Caco-2 (cell line): Measurements from ENCODE around the gene GRIA1. TPM values are rescaled to one million over a fixed set of nuclear protein-coding genes. Genes with fewer than 3 reads are reported as not detected.

Source experiments
- BruUV-seq: library from RNA; stranded (reverse); fragments of 400-500 nt; replicated peaks from 2 replicates; lab custom pipeline; 2021; lab: Mats Ljungman, UMichigan
- CTCF ChIA-PET: fragments of 300-600 bp; sonication (Branson Sonifier 250); formaldehyde crosslinking; loops from one replicate; lab custom pipeline; 2022; ENCODE audit warnings: antibody characterized with exemption; lab: Charles Lee
- POLR2A ChIA-PET: fragments of 300-600 bp; sonication (Branson Sonifier 250); formaldehyde crosslinking; loops from one replicate; lab custom pipeline; 2022; ENCODE audit warnings: antibody characterized with exemption; lab: Charles Lee
- DNase-seq, 2 experiments: peaks; one replicate each; pipeline versions ENCODE4 v3.0.0 to v3.0.0-alpha.2; 2020 to 2022
- H3K27me3 ChIP-seq: replicated peaks from 2 replicates; pipeline ENCODE4 v1.6.0; 2011; ENCODE audit warnings: low read length; ENCODE audit not compliant: control insufficient read depth, insufficient read depth
- H3K36me3 ChIP-seq: 2 replicates; pipeline ENCODE4 v1.5.1; 2011; ENCODE audit warnings: low read length; ENCODE audit not compliant: control insufficient read depth, insufficient read depth
- H3K4me1 ChIP-seq: fragments of 250-450 bp; sonication (Bioruptor Pico); 2 replicates; pipeline ENCODE4 v1.5.1; 2020; ENCODE audit warnings: mild to moderate bottlenecking
- H3K4me3 ChIP-seq: 2 replicates; pipeline ENCODE4 v1.5.1; 2011; ENCODE audit warnings: low read depth, mild to moderate bottlenecking, control low read depth, low read length
- H3K9me3 ChIP-seq: fragments of 250-450 bp; sonication (Bioruptor Pico); 2 replicates; pipeline ENCODE4 v1.5.1; 2020; ENCODE audit warnings: mild to moderate bottlenecking, moderate library complexity
- H3K27ac Mint-ChIP-seq: one replicate; pipeline ENCODE4 v1.8.0; 2022; ENCODE audit warnings: mixed read lengths; ENCODE audit not compliant: unreplicated experiment
- H3K27me3 Mint-ChIP-seq: one replicate; pipeline ENCODE4 v1.8.0; 2022; ENCODE audit warnings: mixed read lengths; ENCODE audit not compliant: insufficient read depth, unreplicated experiment
- H3K36me3 Mint-ChIP-seq: one replicate; pipeline ENCODE4 v1.8.0; 2022; ENCODE audit warnings: mild to moderate bottlenecking, mixed read lengths; ENCODE audit not compliant: insufficient read depth, unreplicated experiment
- H3K4me1 Mint-ChIP-seq: one replicate; pipeline ENCODE4 v1.8.0; 2022; ENCODE audit warnings: low read depth, mixed read lengths; ENCODE audit not compliant: unreplicated experiment
- H3K4me3 Mint-ChIP-seq: one replicate; pipeline ENCODE4 v1.8.0; 2022; ENCODE audit warnings: mild to moderate bottlenecking, moderate library complexity, mixed read lengths; ENCODE audit not compliant: unreplicated experiment
- H3K9me3 Mint-ChIP-seq: one replicate; pipeline ENCODE4 v1.8.0; 2022; ENCODE audit warnings: mixed read lengths; ENCODE audit not compliant: unreplicated experiment
- intact Hi-C: fragments of 100-400 bp; cut with micrococcal nuclease; formaldehyde crosslinking; loops from one replicate; pipeline ENCODE4 v1.10.0; 2022; ENCODE audit not compliant: unreplicated experiment
- total RNA-seq: library from RNA; stranded (reverse); gene quantifications from 2 replicates; pipeline ENCODE4 v1.2.3, GENCODE V29; 2022
- TF ChIP-seq, protein P1 (sequence below), 2 experiments: fragments of 200-600 bp in 1 of 2; IDR thresholded peaks; 1 replicate in 1 of 2; 2 replicates in 1 of 2; pipeline versions ENCODE4 v1.5.1 to v1.8.0; 2011 to 2022; ENCODE audit warnings: antibody characterized with exemption in 1 of 2, control low read depth in 1 of 2, inconsistent platforms in 1 of 2, low read depth in 1 of 2, low read length in 1 of 2, mild to moderate bottlenecking in 1 of 2, moderate library complexity in 1 of 2; ENCODE audit not compliant: insufficient read depth in 1 of 2, severe bottlenecking in 1 of 2, unreplicated experiment in 1 of 2

GRIA1 gene
- total RNA-seq, 1 experiment from 2014 or later = not detected

DNA sequence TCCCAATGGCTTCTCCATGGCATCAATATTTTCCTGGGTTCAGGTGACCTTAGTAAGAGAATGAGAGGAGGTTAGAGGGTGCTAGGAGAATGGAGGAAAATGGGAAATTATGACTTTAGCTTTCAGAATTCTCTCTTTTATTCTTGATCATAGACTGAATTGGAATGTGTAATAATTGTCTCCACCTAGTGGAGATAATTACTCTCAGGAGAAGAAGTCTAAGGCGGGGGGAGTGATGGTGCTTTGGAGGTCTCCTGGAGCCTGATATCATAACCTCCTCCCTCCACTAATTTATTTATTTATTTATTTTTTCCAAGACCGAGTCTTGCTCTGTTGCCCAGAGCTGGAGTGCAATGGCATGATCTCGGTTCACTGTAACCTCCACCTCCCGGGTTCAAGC lies 221.3 kb downstream of the GRIA1 start:
- Mint-ChIP-seq H3K4me1 (no peaks in the 10 kb centered on the region), H3K27me3 (peaks cover 7% of the 10 kb centered on the region), H3K36me3 (no peaks in the 10 kb centered on the region), H3K27ac (no peak overlapping the region), H3K4me3 (no peak overlapping the region), H3K9me3 (no peaks in the 10 kb centered on the region)
- Histone ChIP-seq H3K36me3 (no peaks in the 10 kb centered on the region), H3K27me3 (no peaks in the 10 kb centered on the region), H3K4me3 (no peak overlapping the region), H3K4me1 (no peaks in the 10 kb centered on the region), H3K9me3 (no peaks in the 10 kb centered on the region)
- intact Hi-C loops = loop anchor here (10.0 kb wide), 1 partner anchor 253 kb away; no protein-coding TSS in a partner anchor
- no peak for DNase-seq
- CTCF ChIA-PET = no interaction called here
- BruUV-seq = no TSS peak
- POLR2A ChIA-PET = no interaction called here
- TF ChIP-seq, protein P1, sequence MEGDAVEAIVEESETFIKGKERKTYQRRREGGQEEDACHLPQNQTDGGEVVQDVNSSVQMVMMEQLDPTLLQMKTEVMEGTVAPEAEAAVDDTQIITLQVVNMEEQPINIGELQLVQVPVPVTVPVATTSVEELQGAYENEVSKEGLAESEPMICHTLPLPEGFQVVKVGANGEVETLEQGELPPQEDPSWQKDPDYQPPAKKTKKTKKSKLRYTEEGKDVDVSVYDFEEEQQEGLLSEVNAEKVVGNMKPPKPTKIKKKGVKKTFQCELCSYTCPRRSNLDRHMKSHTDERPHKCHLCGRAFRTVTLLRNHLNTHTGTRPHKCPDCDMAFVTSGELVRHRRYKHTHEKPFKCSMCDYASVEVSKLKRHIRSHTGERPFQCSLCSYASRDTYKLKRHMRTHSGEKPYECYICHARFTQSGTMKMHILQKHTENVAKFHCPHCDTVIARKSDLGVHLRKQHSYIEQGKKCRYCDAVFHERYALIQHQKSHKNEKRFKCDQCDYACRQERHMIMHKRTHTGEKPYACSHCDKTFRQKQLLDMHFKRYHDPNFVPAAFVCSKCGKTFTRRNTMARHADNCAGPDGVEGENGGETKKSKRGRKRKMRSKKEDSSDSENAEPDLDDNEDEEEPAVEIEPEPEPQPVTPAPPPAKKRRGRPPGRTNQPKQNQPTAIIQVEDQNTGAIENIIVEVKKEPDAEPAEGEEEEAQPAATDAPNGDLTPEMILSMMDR (IDR thresholded peaks at IDR 0.05; ENCODE audit: insufficient read depth in 1 of 2, low read depth in 1 of 2, low read length in 1 of 2, severe bottlenecking in 1 of 2, unreplicated experiment in 1 of 2) = no peak

DNA sequence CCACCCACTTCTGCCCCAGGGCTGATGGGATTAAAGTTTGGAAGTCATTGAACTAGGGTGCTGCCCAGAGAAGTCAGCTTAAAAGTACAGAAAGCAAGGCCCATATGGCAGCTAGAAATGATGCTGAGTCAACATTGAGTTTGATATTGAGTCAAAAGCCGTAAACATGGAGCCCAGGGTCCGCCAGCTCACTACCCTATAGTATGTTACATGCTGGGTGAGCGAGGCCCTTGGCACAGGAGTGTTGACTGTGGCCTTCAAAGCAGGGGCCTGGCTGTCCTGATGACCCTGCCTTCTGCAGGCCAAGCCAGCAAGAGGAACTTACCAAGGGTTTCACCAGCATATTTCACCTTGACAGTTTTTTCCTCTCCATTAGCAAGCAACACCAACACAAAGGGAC lies 222.5 kb downstream of the GRIA1 start:
- no TSS peak for BruUV-seq
- POLR2A ChIA-PET = no interaction called here
- intact Hi-C loops = loop anchor here (10.0 kb wide), 1 partner anchor 252 kb away; no protein-coding TSS in a partner anchor

DNA sequence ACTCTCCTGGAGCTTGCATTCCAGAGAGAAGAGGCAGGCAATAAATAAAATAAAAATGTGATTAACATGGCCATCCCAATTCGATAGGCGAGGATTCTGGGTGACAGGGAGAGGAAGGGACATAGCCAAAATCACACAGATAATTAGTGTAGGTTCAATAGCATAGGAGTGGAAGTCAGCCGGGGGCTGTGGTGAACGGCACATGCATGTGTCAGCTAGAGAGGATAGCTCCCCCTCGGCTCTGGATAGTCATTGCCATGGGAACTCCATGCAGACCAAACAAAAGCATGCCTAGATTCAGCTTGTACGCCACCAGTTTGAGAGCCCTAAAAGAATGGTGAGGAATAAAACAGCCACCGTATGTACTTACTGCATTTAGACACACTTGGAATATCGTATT lies 223.5 kb downstream of the GRIA1 start:
- no peaks in the 10 kb centered on the region for H3K9me3 Mint-ChIP-seq
- CTCF ChIA-PET = no interaction called here
- no peak overlapping the region for H3K4me3 Mint-ChIP-seq
- no peaks in the 10 kb centered on the region for H3K4me1 Mint-ChIP-seq
- POLR2A ChIA-PET = interaction anchor here (0.7 kb wide), 1 partner anchor 504 kb away, joined by 3 read pairs; no protein-coding TSS in a partner anchor
- H3K27me3 ChIP-seq = no peaks in the 10 kb centered on the region
- no peaks in the 10 kb centered on the region for H3K36me3 ChIP-seq
- TF ChIP-seq, protein P1 (IDR thresholded peaks at IDR 0.05; ENCODE audit: insufficient read depth in 1 of 2, low read depth in 1 of 2, low read length in 1 of 2, severe bottlenecking in 1 of 2, unreplicated experiment in 1 of 2) = no peak
- BruUV-seq = no TSS peak
- H3K36me3 Mint-ChIP-seq = no peaks in the 10 kb centered on the region
- H3K27me3 Mint-ChIP-seq = peaks cover 10% of the 10 kb centered on the region
- H3K4me3 ChIP-seq = no peak overlapping the region
- no peaks in the 10 kb centered on the region for H3K4me1 ChIP-seq
- no peak for DNase-seq
- intact Hi-C loops = loop anchor here (10.0 kb wide), 1 partner anchor 251 kb away; no protein-coding TSS in a partner anchor
- no peaks in the 10 kb centered on the region for H3K9me3 ChIP-seq
- H3K27ac Mint-ChIP-seq = no peak overlapping the region

More for the DNA sequence above, 222.5 kb downstream of the GRIA1 start:
- TF ChIP-seq, protein P1 (IDR thresholded peaks at IDR 0.05; ENCODE audit: insufficient read depth in 1 of 2, low read depth in 1 of 2, low read length in 1 of 2, severe bottlenecking in 1 of 2, unreplicated experiment in 1 of 2) = no peak
- H3K4me3 ChIP-seq = no peak overlapping the region
- no peak overlapping the region for H3K4me3 Mint-ChIP-seq
- H3K4me1 Mint-ChIP-seq = no peaks in the 10 kb centered on the region
- no peaks in the 10 kb centered on the region for H3K36me3 Mint-ChIP-seq
- H3K36me3 ChIP-seq = no peaks in the 10 kb centered on the region
- CTCF ChIA-PET = no interaction called here
- H3K27me3 Mint-ChIP-seq = peaks cover 10% of the 10 kb centered on the region
- H3K9me3 Mint-ChIP-seq = no peaks in the 10 kb centered on the region
- no peaks in the 10 kb centered on the region for H3K9me3 ChIP-seq
- no peak overlapping the region for H3K27ac Mint-ChIP-seq
- H3K27me3 ChIP-seq = no peaks in the 10 kb centered on the region
- H3K4me1 ChIP-seq = no peaks in the 10 kb centered on the region
- no peak for DNase-seq
